IMR-90 (cell line): ENCODE data around the gene SLC44A5. TPM values are rescaled to one million over a fixed set of nuclear protein-coding genes. Genes with fewer than 3 reads are reported as not detected.

Source experiments
- ATAC-seq: fragments of 200-7000 bp; cut with Tn5 transposase; 2 replicates; pipeline ENCODE4 v1.9.1; 2020; ENCODE audit warnings: low read depth, mild to moderate bottlenecking, moderate library complexity
- BruUV-seq: library from RNA; stranded (reverse); fragments of 400-500 nt; replicated peaks from 2 replicates; lab custom pipeline; 2021; lab: Mats Ljungman, UMichigan
- CTCF ChIA-PET: fragments of 300-600 bp; formaldehyde crosslinking; extraction: SDS; loops from one replicate; lab custom pipeline; 2021; ENCODE audit warnings: antibody characterized with exemption; lab: Yijun Ruan, JAX
- POLR2A ChIA-PET: fragments of 300-600 bp; sonication (Branson Sonifier 250); formaldehyde crosslinking; loops from one replicate; lab custom pipeline; 2022; ENCODE audit warnings: antibody characterized with exemption; ENCODE audit not compliant: unreplicated experiment; lab: Charles Lee
- DNase-seq: peaks from one replicate; pipeline ENCODE4 v3.0.0; 2013
- H2AFZ ChIP-seq: replicated peaks from 2 replicates; pipeline ENCODE3; 2013; ENCODE audit warnings: low read length, mild to moderate bottlenecking; ENCODE audit not compliant: poor library complexity
- H2AK5ac ChIP-seq: 2 replicates; pipeline ENCODE4 v1.6.1; 2013; ENCODE audit warnings: low read depth, low read length, inconsistent platforms
- H2AK9ac ChIP-seq: replicated peaks from 2 replicates; pipeline ENCODE3; 2013; ENCODE audit warnings: mild to moderate bottlenecking, low read depth, low read length, moderate library complexity; ENCODE audit not compliant: poor library complexity
- H2BK120ac ChIP-seq: 2 replicates; pipeline ENCODE4 v1.6.1; 2013; ENCODE audit warnings: low read depth, low read length, inconsistent platforms
- H2BK15ac ChIP-seq: 3 replicates; pipeline ENCODE4 v1.6.1; 2013; ENCODE audit warnings: low read depth, low read length, inconsistent platforms
- H2BK20ac ChIP-seq: 2 replicates; pipeline ENCODE4 v1.6.1; 2013; ENCODE audit warnings: low read depth, mild to moderate bottlenecking, inconsistent platforms, low read length, moderate library complexity
- H2BK5ac ChIP-seq: 2 replicates; pipeline ENCODE4 v1.6.1; 2013; ENCODE audit warnings: mild to moderate bottlenecking, low read depth, low read length, inconsistent platforms; ENCODE audit not compliant: poor library complexity, severe bottlenecking
- H3K14ac ChIP-seq: replicated peaks from 2 replicates; pipeline ENCODE4 v1.6.1; 2013; ENCODE audit warnings: low read depth, low read length, inconsistent platforms
- H3K18ac ChIP-seq: 2 replicates; pipeline ENCODE4 v1.6.1; 2013; ENCODE audit warnings: low read depth, low read length, control low read depth
- H3K23ac ChIP-seq: 2 replicates; pipeline ENCODE4 v1.6.1; 2013; ENCODE audit warnings: low read depth, low read length, inconsistent platforms
- H3K27ac ChIP-seq: 2 replicates; pipeline ENCODE4 v1.5.1; 2013; ENCODE audit warnings: mild to moderate bottlenecking, control low read depth, low read length; ENCODE audit not compliant: insufficient read depth
- H3K27me3 ChIP-seq: 2 replicates; pipeline ENCODE4 v1.6.1; 2013; ENCODE audit warnings: low read length; ENCODE audit not compliant: control insufficient read depth, insufficient read depth
- H3K36me3 ChIP-seq: 2 replicates; pipeline ENCODE4 v1.6.1; 2013; ENCODE audit warnings: low read length, mixed read lengths; ENCODE audit not compliant: control insufficient read depth, insufficient read depth
- H3K4ac ChIP-seq: 2 replicates; pipeline ENCODE4 v1.6.1; 2013; ENCODE audit warnings: low read depth, low read length, inconsistent platforms
- H3K4me1 ChIP-seq: 2 replicates; pipeline ENCODE4 v1.6.1; 2013; ENCODE audit warnings: low read length, mixed read lengths; ENCODE audit not compliant: control insufficient read depth, insufficient read depth
- H3K4me2 ChIP-seq: 2 replicates; pipeline ENCODE4 v1.6.1; 2013; ENCODE audit warnings: low read depth, mild to moderate bottlenecking, control low read depth, low read length, moderate library complexity
- H3K4me3 ChIP-seq: 2 replicates; pipeline ENCODE4 v1.5.1; 2013; ENCODE audit warnings: low read depth, mild to moderate bottlenecking, control low read depth, low read length, moderate library complexity; ENCODE audit not compliant: insufficient read depth
- H3K56ac ChIP-seq: 2 replicates; pipeline ENCODE4 v1.6.1; 2013; ENCODE audit warnings: low read length, inconsistent platforms; ENCODE audit not compliant: insufficient read depth; ENCODE audit errors: extremely low read depth
- H3K79me1 ChIP-seq, 2 experiments: 2 replicates each; pipeline ENCODE4 v1.6.1; 2013; ENCODE audit warnings: low read length in 2 of 2, inconsistent platforms in 1 of 2, low read depth in 1 of 2
- H3K9ac ChIP-seq: 2 replicates; pipeline ENCODE4 v1.6.1; 2013; ENCODE audit warnings: low read depth, low read length, control low read depth
- H3K9me1 ChIP-seq: 2 replicates; pipeline ENCODE4 v1.6.1; 2013; ENCODE audit warnings: low read length, inconsistent platforms; ENCODE audit not compliant: insufficient read depth
- H3K9me3 ChIP-seq: 2 replicates; pipeline ENCODE4 v1.6.1; 2013; ENCODE audit warnings: low read length; ENCODE audit not compliant: control insufficient read depth, insufficient read depth
- H4K20me1 ChIP-seq: 2 replicates; pipeline ENCODE4 v1.6.1; 2013; ENCODE audit warnings: low read length, inconsistent platforms; ENCODE audit not compliant: insufficient read depth
- H4K5ac ChIP-seq: 2 replicates; pipeline ENCODE4 v1.6.1; 2013; ENCODE audit warnings: mild to moderate bottlenecking, low read depth, low read length, control low read depth
- H4K8ac ChIP-seq, 2 experiments: 2 replicates each; pipeline ENCODE4 v1.6.1; 2013; ENCODE audit warnings: low read depth in 2 of 2, low read length in 2 of 2, control low read depth in 1 of 2, inconsistent platforms in 1 of 2
- H4K91ac ChIP-seq: 2 replicates; pipeline ENCODE4 v1.6.1; 2013; ENCODE audit warnings: low read depth, low read length, inconsistent platforms; ENCODE audit not compliant: insufficient read depth
- BHLHE40 ChIP-seq: fragments of 150-350 bp; IDR thresholded peaks from 2 replicates; pipeline ENCODE4 v1.6.1; 2016; ENCODE audit warnings: mild to moderate bottlenecking, low read depth, low read length
- MAFK ChIP-seq: IDR thresholded peaks from 2 replicates; pipeline ENCODE4 v1.6.1; 2012; ENCODE audit warnings: low read depth, low read length, improper control_type of control experiment
- MAZ ChIP-seq: IDR thresholded peaks from 2 replicates; pipeline ENCODE4 v1.6.1; 2012; ENCODE audit warnings: low read depth, mild to moderate bottlenecking, low read length, improper control_type of control experiment, moderate library complexity, borderline replicate concordance
- MXI1 ChIP-seq: IDR thresholded peaks from 2 replicates; pipeline ENCODE4 v1.6.1; 2012; ENCODE audit warnings: low read depth, mild to moderate bottlenecking, low read length, moderate library complexity, borderline replicate concordance
- NFE2L2 ChIP-seq: fragments of 150-350 bp; IDR thresholded peaks from 2 replicates; pipeline ENCODE4 v1.6.1; 2016; ENCODE audit warnings: low read depth, mild to moderate bottlenecking, low read length
- POLR2A ChIP-seq: IDR thresholded peaks from 2 replicates; pipeline ENCODE4 v1.6.1; 2012; ENCODE audit warnings: mild to moderate bottlenecking, low read depth, low read length
- RAD21 ChIP-seq: IDR thresholded peaks from 2 replicates; pipeline ENCODE4 v1.6.1; 2012; ENCODE audit warnings: low read length, improper control_type of control experiment
- RCOR1 ChIP-seq: IDR thresholded peaks from 2 replicates; pipeline ENCODE4 v1.6.1; 2012; ENCODE audit warnings: mild to moderate bottlenecking, low read length, improper control_type of control experiment; ENCODE audit not compliant: insufficient replicate concordance
- SMC3 ChIP-seq: fragments of 150-350 bp; IDR thresholded peaks from 2 replicates; pipeline ENCODE4 v1.6.1; 2016; ENCODE audit warnings: low read depth, mild to moderate bottlenecking, antibody characterized with exemption, low read length, moderate library complexity
- WGBS, 2 experiments: methylation state at CpG; one replicate each; pipeline versions ENCODE4 v1.1.5 to v1.1.7; 2013; ENCODE audit warnings: missing lambda C conversion rate in 2 of 2; ENCODE audit not compliant: insufficient read length in 1 of 2; ENCODE audit errors: extremely low coverage in 2 of 2; 5-methylcytosine and 5-hydroxymethylcytosine counted together
- dilution Hi-C: fragments of 300-500 bp; cut with HindIII; formaldehyde crosslinking; loops from one replicate; pipeline ENCODE4 v1.14.3; 2018; ENCODE audit warnings: low sequenced_read_pairs; ENCODE audit not compliant: unreplicated experiment
- in situ Hi-C: fragments of 300-500 bp; cut with MboI; formaldehyde crosslinking; loops from 3 replicates; pipeline ENCODE4 v1.14.3; 2019; ENCODE audit warnings: low sequenced_read_pairs, inconsistent platforms, mixed read lengths
- intact Hi-C: fragments of 100-400 bp; cut with micrococcal nuclease; formaldehyde crosslinking; loops from 2 replicates; pipeline ENCODE4 v1.10.0; 2022
- polyA plus RNA-seq, 3 experiments: library from polyadenylated mRNA; depleted of rRNA; stranded (reverse); fragments of >200 nt; gene quantifications; 2 replicates each; pipeline ENCODE4 v1.2.3, GENCODE V29; 2012; ENCODE audit warnings: low replicate concordance in 1 of 3
- total RNA-seq: library from RNA; depleted of rRNA; stranded (reverse); fragments of >200 nt; gene quantifications from 2 replicates; pipeline ENCODE4 v1.2.3, GENCODE V29; 2012
- TF ChIP-seq, protein P1 (sequence below): fragments of 150-350 bp; IDR thresholded peaks from 2 replicates; pipeline ENCODE4 v1.6.1; 2016; ENCODE audit warnings: low read depth, mild to moderate bottlenecking, low read length, moderate library complexity, borderline replicate concordance
- TF ChIP-seq, protein P2 (sequence below): fragments of 150-350 bp; IDR thresholded peaks from 2 replicates; pipeline ENCODE4 v1.6.1; 2017; ENCODE audit warnings: mild to moderate bottlenecking, antibody characterized with exemption, low read length, low read depth
- TF ChIP-seq, protein P3 (sequence below): conservative IDR thresholded peaks from 2 replicates; pipeline ENCODE4 v1.5.1; 2012; ENCODE audit warnings: mild to moderate bottlenecking, low read depth, low read length, improper control_type of control experiment

SLC44A5 gene
- total and polyA plus RNA-seq, 2 of the 4 experiments (the other 2 are of a cell fraction): under 0.01 TPM; not detected in 1

DNA sequence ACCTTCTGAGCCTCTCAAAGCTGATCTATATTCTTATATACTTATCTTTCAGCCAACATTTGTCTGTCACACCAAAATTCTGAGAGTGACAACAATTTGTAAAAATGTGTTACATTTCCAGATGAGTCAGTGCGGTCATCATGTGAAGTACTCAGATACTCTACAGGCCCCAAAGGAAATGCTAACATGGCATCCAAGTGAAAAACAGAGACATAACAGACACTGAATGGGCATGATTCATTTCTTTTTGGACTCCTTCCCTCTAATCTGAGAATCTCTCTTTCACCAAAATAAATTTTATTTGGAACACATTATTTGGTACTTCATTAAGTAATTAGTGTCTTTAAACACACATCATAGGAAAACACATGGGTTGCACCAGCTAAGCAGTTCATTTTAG, 96.6 kb downstream of the SLC44A5 start:
- no peak overlapping the region for H2BK15ac ChIP-seq
- no peak overlapping the region for H4K5ac ChIP-seq
- TF ChIP-seq NFE2L2: no peak
- TF ChIP-seq, protein P1, sequence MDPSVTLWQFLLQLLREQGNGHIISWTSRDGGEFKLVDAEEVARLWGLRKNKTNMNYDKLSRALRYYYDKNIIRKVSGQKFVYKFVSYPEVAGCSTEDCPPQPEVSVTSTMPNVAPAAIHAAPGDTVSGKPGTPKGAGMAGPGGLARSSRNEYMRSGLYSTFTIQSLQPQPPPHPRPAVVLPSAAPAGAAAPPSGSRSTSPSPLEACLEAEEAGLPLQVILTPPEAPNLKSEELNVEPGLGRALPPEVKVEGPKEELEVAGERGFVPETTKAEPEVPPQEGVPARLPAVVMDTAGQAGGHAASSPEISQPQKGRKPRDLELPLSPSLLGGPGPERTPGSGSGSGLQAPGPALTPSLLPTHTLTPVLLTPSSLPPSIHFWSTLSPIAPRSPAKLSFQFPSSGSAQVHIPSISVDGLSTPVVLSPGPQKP: no peak
- TF ChIP-seq MAZ: no peak
- TF ChIP-seq MXI1: no peak
- TF ChIP-seq, protein P2, sequence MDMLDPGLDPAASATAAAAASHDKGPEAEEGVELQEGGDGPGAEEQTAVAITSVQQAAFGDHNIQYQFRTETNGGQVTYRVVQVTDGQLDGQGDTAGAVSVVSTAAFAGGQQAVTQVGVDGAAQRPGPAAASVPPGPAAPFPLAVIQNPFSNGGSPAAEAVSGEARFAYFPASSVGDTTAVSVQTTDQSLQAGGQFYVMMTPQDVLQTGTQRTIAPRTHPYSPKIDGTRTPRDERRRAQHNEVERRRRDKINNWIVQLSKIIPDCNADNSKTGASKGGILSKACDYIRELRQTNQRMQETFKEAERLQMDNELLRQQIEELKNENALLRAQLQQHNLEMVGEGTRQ: no peak
- TF ChIP-seq BHLHE40: no peak
- no peak for TF ChIP-seq SMC3
- no peak for TF ChIP-seq MAFK
- no peak for TF ChIP-seq RAD21
- no peak for TF ChIP-seq POLR2A
- TF ChIP-seq RCOR1: no peak
- TF ChIP-seq, protein P3, sequence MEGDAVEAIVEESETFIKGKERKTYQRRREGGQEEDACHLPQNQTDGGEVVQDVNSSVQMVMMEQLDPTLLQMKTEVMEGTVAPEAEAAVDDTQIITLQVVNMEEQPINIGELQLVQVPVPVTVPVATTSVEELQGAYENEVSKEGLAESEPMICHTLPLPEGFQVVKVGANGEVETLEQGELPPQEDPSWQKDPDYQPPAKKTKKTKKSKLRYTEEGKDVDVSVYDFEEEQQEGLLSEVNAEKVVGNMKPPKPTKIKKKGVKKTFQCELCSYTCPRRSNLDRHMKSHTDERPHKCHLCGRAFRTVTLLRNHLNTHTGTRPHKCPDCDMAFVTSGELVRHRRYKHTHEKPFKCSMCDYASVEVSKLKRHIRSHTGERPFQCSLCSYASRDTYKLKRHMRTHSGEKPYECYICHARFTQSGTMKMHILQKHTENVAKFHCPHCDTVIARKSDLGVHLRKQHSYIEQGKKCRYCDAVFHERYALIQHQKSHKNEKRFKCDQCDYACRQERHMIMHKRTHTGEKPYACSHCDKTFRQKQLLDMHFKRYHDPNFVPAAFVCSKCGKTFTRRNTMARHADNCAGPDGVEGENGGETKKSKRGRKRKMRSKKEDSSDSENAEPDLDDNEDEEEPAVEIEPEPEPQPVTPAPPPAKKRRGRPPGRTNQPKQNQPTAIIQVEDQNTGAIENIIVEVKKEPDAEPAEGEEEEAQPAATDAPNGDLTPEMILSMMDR: no peak
- DNase-seq (no peak), ATAC-seq (no peak)
- no peak overlapping the region for H3K27ac ChIP-seq
- no peak overlapping the region for H3K23ac ChIP-seq
- H3K4ac ChIP-seq: no peak overlapping the region
- dilution Hi-C loops: no loop called here
- no peak overlapping the region for H2AFZ ChIP-seq
- H2BK20ac ChIP-seq: no peak overlapping the region
- no peaks in the 10 kb centered on the region for H3K9me1 ChIP-seq
- H3K9ac ChIP-seq: no peak overlapping the region
- peaks cover 2% of the 10 kb centered on the region; the same call in 1 of the 2 replicates for H3K9me3 ChIP-seq
- no peak overlapping the region for H2BK120ac ChIP-seq
- no peak overlapping the region for H3K14ac ChIP-seq
- no peaks in the 10 kb centered on the region for H3K4me1 ChIP-seq
- no peak overlapping the region for H2AK9ac ChIP-seq
- no peak overlapping the region for H4K8ac ChIP-seq
- no TSS peak for BruUV-seq
- H4K20me1 ChIP-seq: no peaks in the 10 kb centered on the region
- H3K36me3 ChIP-seq: no peaks in the 10 kb centered on the region
- no peaks in the 10 kb centered on the region for H3K79me1 ChIP-seq
- no peak overlapping the region for H4K91ac ChIP-seq
- H2AK5ac ChIP-seq: no peak overlapping the region
- no peak overlapping the region for H3K4me2 ChIP-seq
- in situ Hi-C loops: no loop called here
- H3K56ac ChIP-seq: no peak overlapping the region
- no peak overlapping the region for H2BK5ac ChIP-seq
- no peak overlapping the region for H3K4me3 ChIP-seq
- H3K27me3 ChIP-seq: no peaks in the 10 kb centered on the region
- H3K18ac ChIP-seq: no peak overlapping the region
- intact Hi-C loops: no loop called here
- CTCF ChIA-PET: no interaction called here
- WGBS, 2 experiments: no CpG with 5 or more reads among the region's 1 CpG
- POLR2A ChIA-PET: no interaction called here
